Transverse colon (tissue), 4 donors: ENCODE data around the gene MAP6D1. TPM values are rescaled to one million over a fixed set of nuclear protein-coding genes. Genes with fewer than 3 reads are reported as not detected.

Experiments
- DNase-seq: peaks from one replicate; pipeline ENCODE4 v3.0.0-alpha.2; 2019
- H3K27ac ChIP-seq, 4 donors: fragments of 200-600 bp; sonication (generic); 2 replicates each; pipeline ENCODE4 v1.5.1; 2016 to 2018; ENCODE audit warnings: inconsistent platforms in 4 of 4
- H3K27me3 ChIP-seq: fragments of 200-600 bp; sonication (generic); 2 replicates; pipeline ENCODE4 v1.5.1; 2017; ENCODE audit warnings: inconsistent platforms
- H3K36me3 ChIP-seq, 4 donors: fragments of 200-600 bp; sonication (generic); 2 replicates each; pipeline ENCODE4 v1.5.1; 2017 to 2019; ENCODE audit warnings: inconsistent platforms in 4 of 4
- H3K4me1 ChIP-seq, 4 donors: fragments of 200-600 bp; sonication (generic); 2 replicates each; pipeline ENCODE4 v1.5.1; 2017 to 2020; ENCODE audit warnings: inconsistent platforms in 4 of 4
- H3K4me3 ChIP-seq, 4 donors: fragments of 200-600 bp; sonication (generic); 1 replicate in 1 of 4; 2 replicates in 3 of 4; pipeline versions ENCODE4 v1.5.1 to v1.6.1; 2017 to 2019; ENCODE audit warnings: inconsistent platforms in 4 of 4
- H3K9me3 ChIP-seq, 2 donors: fragments of 200-600 bp; sonication (generic); 2 replicates each; pipeline ENCODE4 v1.5.1; 2017 to 2019; ENCODE audit warnings: inconsistent platforms in 2 of 2
- CTCF ChIP-seq, 5 experiments: fragments of 200-600 bp in 3 of 5; fragments of 450-650 bp in 2 of 5; sonication (generic) in 3 of 5; IDR thresholded peaks; 1 replicate in 2 of 5; 2 replicates in 3 of 5; pipeline ENCODE4 v1.5.1; 2016 to 2017; ENCODE audit warnings: antibody characterized with exemption in 5 of 5, inconsistent platforms in 3 of 5, mild to moderate bottlenecking in 2 of 5, moderate library complexity in 1 of 5
- EP300 ChIP-seq: sonication (generic); formaldehyde crosslinking; IDR thresholded peaks from one replicate; pipeline ENCODE4 v1.6.1; 2017; ENCODE audit warnings: antibody characterized with exemption, low read depth
- POLR2A ChIP-seq: fragments of 450-650 bp; IDR thresholded peaks from one replicate; pipeline ENCODE4 v1.6.1; 2016; ENCODE audit warnings: antibody characterized with exemption, mild to moderate bottlenecking, moderate library complexity
- POLR2AphosphoS5 ChIP-seq, 3 donors: sonication (generic); formaldehyde crosslinking; IDR thresholded peaks; one replicate each; pipeline ENCODE4 v1.6.1; 2016; ENCODE audit warnings: antibody characterized with exemption in 3 of 3
- WGBS, 2 donors: methylation state at CpG; one replicate each; pipeline ENCODE4 v1.1.5; 2018; ENCODE audit warnings: low coverage in 1 of 2; 5-methylcytosine and 5-hydroxymethylcytosine counted together
- in situ Hi-C, 4 donors: fragments of 200-750 bp; cut with MboI; loops; one replicate each; pipeline versions ENCODE4 v1.15.0 to v1.15.1; 2017; ENCODE audit warnings: low sequenced_read_pairs in 3 of 4, low pct_ligation_motif_present in 1 of 4, low pct_unique_long_range_greater_than_20kb in 1 of 4
- intact Hi-C: fragments of 100-400 bp; cut with DNase I; formaldehyde crosslinking; loops from one replicate; pipeline ENCODE4 v1.15.1; 2023; ENCODE audit warnings: low total_unique reads
- total RNA-seq, 4 donors: library from RNA; depleted of rRNA; stranded (reverse); fragments of >200 nt; gene quantifications; one replicate each; pipeline ENCODE4 v1.1.0, GENCODE V29; 2016

The MAP6D1 gene
- total RNA-seq, 4 donors from 2014 or later = 1.4 to 2.1 TPM; not detected in 2

- H3K4me1 ChIP-seq = peaks cover 6 to 12% (median 8%) of the 10 kb centered on the region in 4 donors
- H3K27me3 ChIP-seq = peaks cover under 1% of the 10 kb centered on the region
- TF ChIP-seq CTCF (IDR thresholded peaks at IDR 0.05) (no peak), EP300 (no peak), POLR2AphosphoS5 (IDR thresholded peaks at IDR 0.05) (no peak), POLR2A (no peak)
- intact Hi-C loops = no loop called here
- DNase-seq = no peak
- H3K4me3 ChIP-seq = no peak overlapping the region
- H3K36me3 ChIP-seq = peaks cover 0 to 25% (median 16%) of the 10 kb centered on the region in 4 donors
- H3K27ac ChIP-seq = no peak overlapping the region
- H3K9me3 ChIP-seq = no peaks in the 10 kb centered on the region
- in situ Hi-C loops = no loop called here
- 91 to 94% methylated on average over 7 to 9 of the region's 9 CpGs for WGBS, 2 donors
Observed at GRCh38 chr3:183829466-183829865, 4.1 kb upstream of the MAP6D1 start.

- H3K9me3 ChIP-seq = no peaks in the 10 kb centered on the region
- no peak for DNase-seq
- intact Hi-C loops = no loop called here
- H3K27ac ChIP-seq = no peak overlapping the region
- in situ Hi-C loops = no loop called here
- H3K36me3 ChIP-seq = peaks cover 0 to 21% (median 12%) of the 10 kb centered on the region in 4 donors
- no peak for TF ChIP-seq CTCF (IDR thresholded peaks at IDR 0.05)
- no peak for TF ChIP-seq POLR2A
- TF ChIP-seq POLR2AphosphoS5 (IDR thresholded peaks at IDR 0.05) = no peak
- no peak overlapping the region for H3K4me3 ChIP-seq
- H3K27me3 ChIP-seq = peaks cover 10% of the 10 kb centered on the region
- peaks cover 7 to 18% (median 11%) of the 10 kb centered on the region in 4 donors for H3K4me1 ChIP-seq
- WGBS, 2 donors = 95% methylated on average over 7 of the region's 7 CpGs; no CpG with 5 or more reads in 1 of the 2 donors
Observed at GRCh38 chr3:183828538-183828870, 3.1 kb upstream of the MAP6D1 start.

- in situ Hi-C loops = no loop called here
- Histone ChIP-seq H3K27me3 (peaks cover 15% of the 10 kb centered on the region), H3K9me3 (no peaks in the 10 kb centered on the region), H3K4me1 (peaks cover 7 to 18% (median 11%) of the 10 kb centered on the region in 4 donors), H3K36me3 (peaks cover 0 to 17% (median 11%) of the 10 kb centered on the region in 4 donors), H3K4me3 (no peak overlapping the region), H3K27ac (no peak overlapping the region)
- intact Hi-C loops = no loop called here
- TF ChIP-seq CTCF (IDR thresholded peaks at IDR 0.05) (no peak), POLR2A (no peak), POLR2AphosphoS5 (IDR thresholded peaks at IDR 0.05) (no peak), EP300 (no peak)
- no peak for DNase-seq
- 89% methylated on average over 14 of the region's 14 CpGs; no CpG with 5 or more reads in 1 of the 2 donors for WGBS, 2 donors
Observed at GRCh38 chr3:183827809-183828537, 2.6 kb upstream of the MAP6D1 start.

- intact Hi-C loops (no loop called here), in situ Hi-C loops (no loop called here)
- Histone ChIP-seq H3K27ac (no peak overlapping the region), H3K4me3 (no peak overlapping the region), H3K36me3 (peaks cover 0 to 11% (median 3%) of the 10 kb centered on the region in 4 donors), H3K4me1 (peaks cover 7 to 18% (median 11%) of the 10 kb centered on the region in 4 donors), H3K9me3 (no peaks in the 10 kb centered on the region), H3K27me3 (peaks cover 15% of the 10 kb centered on the region)
- TF ChIP-seq POLR2AphosphoS5 (IDR thresholded peaks at IDR 0.05) (no peak), POLR2A (no peak), CTCF (IDR thresholded peaks at IDR 0.05) (no peak), EP300 (no peak)
- DNase-seq = no peak
- WGBS, 2 donors = 93 to 100% methylated on average over 1 to 14 of the region's 14 CpGs
Observed at GRCh38 chr3:183826448-183827250, 1.3 kb upstream of the MAP6D1 start.
